GM12878 (cell line): ENCODE measurements around the gene CUTC. TPM values are rescaled to one million over a fixed set of nuclear protein-coding genes. Genes with fewer than 3 reads are reported as not detected.

Experiments used
- ATAC-seq: fragments of 200-7000 bp; cut with Tn5 transposase; 3 replicates; pipeline ENCODE4 v1.9.1; 2020; ENCODE audit warnings: mild to moderate bottlenecking, moderate library complexity
- BruUV-seq: library from RNA; stranded (reverse); fragments of 400-500 nt; replicated peaks from 2 replicates; lab custom pipeline; 2021; lab: Mats Ljungman, UMichigan
- CTCF ChIA-PET: fragments of 300-600 bp; sonication (Branson Sonifier 250); formaldehyde crosslinking; extraction: SDS; loops from one replicate; lab custom pipeline; 2021; ENCODE audit warnings: inconsistent platforms; lab: Yijun Ruan, JAX
- POLR2A ChIA-PET: fragments of 350-600 bp; formaldehyde crosslinking; extraction: SDS; loops from one replicate; lab custom pipeline; 2021; ENCODE audit warnings: inconsistent platforms; lab: Charles Lee
- RAD21 ChIA-PET: fragments of 300-600 bp; sonication (Branson Sonifier 250); formaldehyde crosslinking; loops from one replicate; lab custom pipeline; 2023; ENCODE audit warnings: antibody characterized with exemption; ENCODE audit not compliant: unreplicated experiment; lab: Charles Lee
- SMC1A ChIA-PET: fragments of 300-600 bp; sonication (Branson Sonifier 250); formaldehyde crosslinking; loops from one replicate; lab custom pipeline; 2023; ENCODE audit not compliant: unreplicated experiment, uncharacterized antibody; lab: Charles Lee
- DNase-seq: peaks from one replicate; pipeline ENCODE4 v3.0.0-alpha.2; 2011; ENCODE audit warnings: low read depth, low spot score
- FAIRE-seq: peaks from 3 replicates; lab custom pipeline; 2011; peaks lifted over from hg19 to GRCh38; lab: Jason Lieb, UNC
- H2AFZ ChIP-seq: 2 replicates; pipeline ENCODE4 v1.6.0; 2011; ENCODE audit warnings: low read depth, low read length, control low read depth; ENCODE audit not compliant: control insufficient read depth
- H3K27ac ChIP-seq: 2 replicates; pipeline ENCODE4 v1.5.1; 2011; ENCODE audit warnings: control low read depth; ENCODE audit not compliant: control insufficient read depth, insufficient read depth
- H3K27me3 ChIP-seq, 2 experiments: replicated peaks in 1 of 2; 2 replicates each; pipeline versions ENCODE4 v1.6.0 to v1.6.1; 2011; ENCODE audit warnings: low read length in 1 of 2; ENCODE audit not compliant: control insufficient read depth in 2 of 2, insufficient read depth in 2 of 2
- H3K36me3 ChIP-seq, 2 experiments: 2 replicates each; pipeline ENCODE4 v1.5.1; 2011; ENCODE audit warnings: low read length in 1 of 2; ENCODE audit not compliant: control insufficient read depth in 2 of 2, insufficient read depth in 2 of 2
- H3K4me1 ChIP-seq: 2 replicates; pipeline ENCODE4 v1.6.1; 2011; ENCODE audit warnings: mild to moderate bottlenecking, low read length, moderate library complexity, mixed read lengths; ENCODE audit not compliant: control insufficient read depth, insufficient read depth
- H3K4me2 ChIP-seq: 2 replicates; pipeline ENCODE4 v1.6.0; 2011; ENCODE audit warnings: control low read depth; ENCODE audit not compliant: control insufficient read depth, insufficient read depth
- H3K4me3 ChIP-seq: fragments of 200-600 bp; sonication (generic); 2 replicates; pipeline ENCODE4 v1.5.1; 2016
- H3K79me2 ChIP-seq: 2 replicates; pipeline ENCODE4 v1.6.0; 2011; ENCODE audit warnings: low read length; ENCODE audit not compliant: control insufficient read depth, insufficient read depth
- H3K9ac ChIP-seq: 2 replicates; pipeline ENCODE4 v1.8.0; 2011; ENCODE audit warnings: low read length, control low read depth, mixed read lengths; ENCODE audit not compliant: control insufficient read depth, insufficient read depth
- H3K9me3 ChIP-seq: replicated peaks from 3 replicates; pipeline ENCODE4 v1.5.1; 2011; ENCODE audit warnings: mild to moderate bottlenecking, low read length; ENCODE audit not compliant: control insufficient read depth, insufficient read depth
- H4K20me1 ChIP-seq: 2 replicates; pipeline ENCODE4 v1.6.0; 2011; ENCODE audit not compliant: control insufficient read depth, insufficient read depth
- CHD1 ChIP-seq: IDR thresholded peaks from 2 replicates; pipeline ENCODE4 v1.6.1; 2012; ENCODE audit warnings: low read depth, low read length, improper control_type of control experiment
- ESRRA ChIP-seq: IDR thresholded peaks from 2 replicates; pipeline ENCODE4 v1.6.1; 2012; ENCODE audit warnings: mild to moderate bottlenecking, low read length, improper control_type of control experiment
- FOS ChIP-seq: IDR thresholded peaks from 3 replicates; pipeline ENCODE4 v1.6.1; 2011; ENCODE audit warnings: borderline replicate concordance; ENCODE audit not compliant: insufficient read length; ENCODE audit errors: extremely low read depth
- HDGF ChIP-seq: fragments of 450-650 bp; IDR thresholded peaks from 2 replicates; pipeline ENCODE4 v1.6.1; 2016; ENCODE audit warnings: antibody characterized with exemption
- JUND ChIP-seq: IDR thresholded peaks from 2 replicates; pipeline ENCODE4 v1.6.1; 2012; ENCODE audit warnings: low read depth, mild to moderate bottlenecking, low read length, improper control_type of control experiment, moderate library complexity
- MEF2B ChIP-seq: fragments of 450-650 bp; IDR thresholded peaks from 2 replicates; pipeline ENCODE4 v1.6.1; 2018; ENCODE audit warnings: mild to moderate bottlenecking, moderate library complexity; ENCODE audit not compliant: partially characterized antibody, poor library complexity, severe bottlenecking
- NR2C2 ChIP-seq: IDR thresholded peaks from 2 replicates; pipeline ENCODE4 v1.6.1; 2011; ENCODE audit warnings: borderline replicate concordance, low read depth; ENCODE audit not compliant: control insufficient read depth, insufficient read length
- RAD51 ChIP-seq: fragments of 450-650 bp; IDR thresholded peaks from 2 replicates; pipeline ENCODE4 v1.6.1; 2016; ENCODE audit warnings: moderate library complexity, mild to moderate bottlenecking, inconsistent platforms
- WGBS: methylation state at CpG from one replicate; pipeline ENCODE4 v1.1.6; 2016; ENCODE audit warnings: low lambda C conversion rate; ENCODE audit not compliant: insufficient replicate concordance, insufficient coverage; ENCODE audit errors: missing lambda C conversion rate; 5-methylcytosine and 5-hydroxymethylcytosine counted together
- in situ Hi-C: fragments of 300-500 bp; cut with MboI; formaldehyde crosslinking; loops from 9 replicates; pipeline ENCODE4 v1.14.3; 2018; ENCODE audit warnings: mixed read lengths
- intact Hi-C: fragments of 100-400 bp; cut with micrococcal nuclease; formaldehyde crosslinking; loops from one replicate; pipeline ENCODE4 v1.14.2; 2022; ENCODE audit not compliant: unreplicated experiment
- polyA plus RNA-seq, 11 experiments: library from polyadenylated mRNA; depleted of rRNA in 4 of 11; unstranded in 6 of 11; stranded (reverse) in 5 of 11; fragments of >200 nt; fragmentation: Nextera tagmentation in 4 of 11; fragmentation: Illumina TruSeq in 1 of 11; extraction: Ambion mirVana in 4 of 11; extraction: Trizol in 1 of 11; gene quantifications; 1 replicate in 1 of 11; 2 replicates in 10 of 11; pipeline versions ENCODE4 v1.2.1 to v1.2.3, GENCODE V29; 2011 to 2016; ENCODE audit warnings: inconsistent platforms in 2 of 11, missing spikeins in 2 of 11, low read depth in 1 of 11
- total RNA-seq, 4 experiments: library from RNA; depleted of rRNA in 3 of 4; stranded (reverse); fragments of >200 nt in 3 of 4; fragmentation: Illumina TruSeq in 1 of 4; extraction: Trizol in 1 of 4; gene quantifications; 2 replicates each; pipeline versions ENCODE4 v1.2.1 to v1.2.3, GENCODE V29; 2013 to 2021

Gene CUTC
- total and polyA plus RNA-seq, 10 of the 15 experiments (the other 5 are each of a cell fraction or from before 2014, with no cell fraction given) = 23.8 to 71.7 (median 40.8) TPM

GRCh38 chr10:99787782-99788445 lies 55.9 kb downstream of the CUTC start:
- SMC1A ChIA-PET = interaction anchor here (1.0 to 1.1 kb wide), 2 partner anchors 10 to 11 kb away, joined by 3 read pairs; no protein-coding TSS in a partner anchor
- ATAC-seq (no peak), FAIRE-seq (no peak), DNase-seq (no peak)
- H3K27me3 ChIP-seq = no peaks in the 10 kb centered on the region
- no peaks in the 10 kb centered on the region for H4K20me1 ChIP-seq
- intact Hi-C loops = no loop called here
- no peak for TF ChIP-seq ESRRA
- no peak for TF ChIP-seq JUND
- H3K27ac ChIP-seq = no peak overlapping the region
- no peak overlapping the region for H3K4me3 ChIP-seq
- BruUV-seq = no TSS peak
- POLR2A ChIA-PET = interaction anchor here (0.6 kb wide), 1 partner anchor 9 kb away, joined by 3 read pairs; no protein-coding TSS in a partner anchor
- no peaks in the 10 kb centered on the region for H3K79me2 ChIP-seq
- CTCF ChIA-PET = no interaction called here
- 39% methylated on average over 7 of the region's 7 CpGs for WGBS
- H3K9me3 ChIP-seq = no peaks in the 10 kb centered on the region
- H2AFZ ChIP-seq = no peak overlapping the region
- no peaks in the 10 kb centered on the region for H3K36me3 ChIP-seq
- H3K4me2 ChIP-seq = no peak overlapping the region
- RAD21 ChIA-PET = no interaction called here
- no peaks in the 10 kb centered on the region for H3K4me1 ChIP-seq
- in situ Hi-C loops = no loop called here
- H3K9ac ChIP-seq = no peak overlapping the region

GRCh38 chr10:99788598-99789256 lies 56.7 kb downstream of the CUTC start:
- no peak for FAIRE-seq
- WGBS = 49% methylated on average over 6 of the region's 6 CpGs
- CTCF ChIA-PET = interaction anchor here (0.6 kb wide), 1 partner anchor 219 kb away, joined by 3 read pairs; no protein-coding TSS in a partner anchor

More at GRCh38 chr10:99788598-99789256, 56.7 kb downstream of the CUTC start:
- Histone ChIP-seq H3K4me1 (no peaks in the 10 kb centered on the region), H3K9me3 (no peaks in the 10 kb centered on the region), H3K9ac (no peak overlapping the region), H2AFZ (no peak overlapping the region), H3K4me3 (no peak overlapping the region), H3K27ac (no peak overlapping the region), H3K27me3 (no peaks in the 10 kb centered on the region), H3K36me3 (no peaks in the 10 kb centered on the region), H3K79me2 (no peaks in the 10 kb centered on the region), H3K4me2 (no peak overlapping the region), H4K20me1 (no peaks in the 10 kb centered on the region)
- DNase-seq (no peak), ATAC-seq (no peak)
- in situ Hi-C loops (no loop called here), intact Hi-C loops (no loop called here)
- ChIA-PET POLR2A (interaction anchor here (0.6 kb wide), 2 partner anchors 9 to 75 kb away, joined by 3 to 5 read pairs; no protein-coding TSS in a partner anchor), SMC1A (interaction anchor here (1.0 kb wide), 1 partner anchor 12 kb away, joined by 3 read pairs; no protein-coding TSS in a partner anchor), RAD21 (interaction anchor here (0.9 kb wide), 1 partner anchor 20 kb away, joined by 3 read pairs; no protein-coding TSS in a partner anchor)
- TF ChIP-seq RAD51 = no peak
- no peak for TF ChIP-seq MEF2B
- TF ChIP-seq HDGF = no peak
- TF ChIP-seq NR2C2 = no peak
- TF ChIP-seq CHD1 = no peak
- TF ChIP-seq FOS = no peak
- no TSS peak for BruUV-seq
